Measurements from ENCODE around the gene MGARP. TPM values are rescaled to one million over a fixed set of nuclear protein-coding genes. Genes with fewer than 3 reads are reported as not detected.

Gene MGARP
- total and polyA plus RNA-seq, 4 experiments from 2014 or later, result 0.20 to 0.52 (median 0.28) TPM

GRCh38 chr4:139299536-139299935 lies 19.5 kb upstream of the MGARP start:
- DNase-seq, result no peak
- no peaks in the 10 kb centered on the region for H3K9me3 ChIP-seq (ENCODE audit: control insufficient read depth in 1 of 2, low read length in 2 of 2)
- H3K4me1 ChIP-seq (ENCODE audit: insufficient read depth, low read length), result peaks cover 47% of the 10 kb centered on the region
- H3K27me3 ChIP-seq (ENCODE audit: insufficient read depth, low read length), result no peaks in the 10 kb centered on the region
- intact Hi-C loops (cut with micrococcal nuclease), result loop anchor here (5.0 kb wide), 1 partner anchor 1223 kb away; the partner anchor contains the start of gene ELMOD2
- CTCF ChIA-PET (ENCODE audit: partially characterized antibody), result interaction anchor here (1.3 to 4.0 kb wide), 4 partner anchors 12 to 269 kb away, joined by 3 to 25 read pairs (median 18); no protein-coding TSS in a partner anchor
- peaks cover 0 to 30% of the 10 kb centered on the region in 2 donors for H3K36me3 Mint-ChIP-seq
- peak overlapping the region; percentile 98 for H3K27ac ChIP-seq (ENCODE audit: low read depth, low read length)
- no peaks in the 10 kb centered on the region for H3K36me3 ChIP-seq (ENCODE audit: insufficient read depth, low read length)
- H3K27ac Mint-ChIP-seq, result peak overlapping the region in 3 of 7 donors; percentile 94 to 99 (median 99)
- H3K9me3 Mint-ChIP-seq, result no peaks in the 10 kb centered on the region
- no peak overlapping the region for H3K4me3 ChIP-seq (ENCODE audit: low read length in 2 of 2)
- H3K4me1 Mint-ChIP-seq, result peaks cover 26 to 71% (median 41%) of the 10 kb centered on the region in 4 donors
- H3K27me3 Mint-ChIP-seq, result no peaks in the 10 kb centered on the region
- POLR2A ChIA-PET (ENCODE audit: partially characterized antibody), result interaction anchor here (0.8 to 4.7 kb wide), 7 partner anchors 9 to 216 kb away, joined by 3 to 50 read pairs (median 12); partner anchors contain the start of gene ELF2
- peak overlapping the region in 1 of 8 donors; percentile 100 for H3K4me3 Mint-ChIP-seq

- Histone ChIP-seq H3K27me3 (ENCODE audit: insufficient read depth, low read length) (no peaks in the 10 kb centered on the region), H3K4me3 (ENCODE audit: low read length in 2 of 2) (no peak overlapping the region), H3K9me3 (ENCODE audit: control insufficient read depth in 1 of 2, low read length in 2 of 2) (no peaks in the 10 kb centered on the region), H3K36me3 (ENCODE audit: insufficient read depth, low read length) (peaks cover 14% of the 10 kb centered on the region), H3K4me1 (ENCODE audit: insufficient read depth, low read length) (peaks cover 45% of the 10 kb centered on the region), H3K27ac (ENCODE audit: low read depth, low read length) (no peak overlapping the region)
- Mint-ChIP-seq H3K9me3 (no peaks in the 10 kb centered on the region), H3K27ac (peak overlapping the region in 2 of 7 donors; percentile 65 to 96), H3K27me3 (no peaks in the 10 kb centered on the region), H3K36me3 (peaks cover 10 to 34% of the 10 kb centered on the region in 2 donors), H3K4me1 (peaks cover 20 to 52% (median 31%) of the 10 kb centered on the region in 4 donors), H3K4me3 (peak overlapping the region in 1 of 8 donors; percentile 25)
- CTCF ChIA-PET (ENCODE audit: partially characterized antibody), result interaction anchor here (1.1 to 4.0 kb wide), 12 partner anchors 8 to 266 kb away, joined by 3 to 76 read pairs (median 14); partner anchors contain the start of gene ELF2
- intact Hi-C loops (cut with micrococcal nuclease), result loop anchor here (5.0 kb wide), 1 partner anchor 1225 kb away; the partner anchor contains the start of gene ELMOD2
- DNase-seq, result no peak
- POLR2A ChIA-PET (ENCODE audit: partially characterized antibody), result interaction anchor here (0.9 to 3.9 kb wide), 6 partner anchors 16 to 214 kb away, joined by 3 to 27 read pairs (median 4); partner anchors contain the start of gene ELF2
Measured at GRCh38 chr4:139297001-139297410, 17.0 kb upstream of the MGARP start.

GRCh38 chr4:139295942-139296299 lies 15.9 kb upstream of the MGARP start:
- no peaks in the 10 kb centered on the region for H3K27me3 Mint-ChIP-seq
- H3K36me3 Mint-ChIP-seq, result peaks cover 14 to 28% of the 10 kb centered on the region in 2 donors
- H3K4me1 Mint-ChIP-seq, result peaks cover 18 to 43% (median 29%) of the 10 kb centered on the region in 4 donors
- H3K9me3 Mint-ChIP-seq, result no peaks in the 10 kb centered on the region
- POLR2A ChIA-PET (ENCODE audit: partially characterized antibody), result interaction anchor here (0.6 to 3.9 kb wide), 19 partner anchors 10 to 266 kb away, joined by 3 to 27 read pairs (median 4); partner anchors contain the start of genes ELF2, MGARP, RAB33B and SETD7
- DNase-seq, result no peak
- H3K4me3 ChIP-seq (ENCODE audit: low read length in 2 of 2), result no peak overlapping the region
- no peaks in the 10 kb centered on the region for H3K9me3 ChIP-seq (ENCODE audit: control insufficient read depth in 1 of 2, low read length in 2 of 2)
- intact Hi-C loops (cut with micrococcal nuclease), result loop anchor here (1.0 to 5.0 kb wide), 5 partner anchors 30 to 1226 kb away; partner anchors contain the start of gene ELMOD2
- H3K27me3 ChIP-seq (ENCODE audit: insufficient read depth, low read length), result no peaks in the 10 kb centered on the region
- peak overlapping the region; percentile 86 to 99 (median 94) for H3K4me3 Mint-ChIP-seq
- peak overlapping the region; percentile 86 for H3K27ac ChIP-seq (ENCODE audit: low read depth, low read length)
- peaks cover 15% of the 10 kb centered on the region for H3K36me3 ChIP-seq (ENCODE audit: insufficient read depth, low read length)
- H3K4me1 ChIP-seq (ENCODE audit: insufficient read depth, low read length), result peaks cover 45% of the 10 kb centered on the region
- peak overlapping the region; percentile 93 to 99 (median 97) for H3K27ac Mint-ChIP-seq
- CTCF ChIA-PET (ENCODE audit: partially characterized antibody), result interaction anchor here (0.6 to 4.0 kb wide), 53 partner anchors 9 to 276 kb away, joined by 3 to 76 read pairs (median 4); partner anchors contain the start of gene ELF2

- H3K36me3 Mint-ChIP-seq, result peaks cover 14 to 26% of the 10 kb centered on the region in 2 donors
- intact Hi-C loops (cut with micrococcal nuclease), result loop anchor here (1.0 to 5.0 kb wide), 5 partner anchors 29 to 1227 kb away; partner anchors contain the start of gene ELMOD2
- peak overlapping the region; percentile 86 to 99 (median 94) for H3K4me3 Mint-ChIP-seq
- peaks cover 15% of the 10 kb centered on the region for H3K36me3 ChIP-seq (ENCODE audit: insufficient read depth, low read length)
- ChIA-PET POLR2A (ENCODE audit: partially characterized antibody) (interaction anchor here (0.6 to 3.9 kb wide), 16 partner anchors 10 to 370 kb away, joined by 3 to 27 read pairs (median 5); partner anchors contain the start of genes ELF2, MGARP, MGST2 and RAB33B), CTCF (ENCODE audit: partially characterized antibody) (interaction anchor here (0.6 to 4.0 kb wide), 52 partner anchors 10 to 275 kb away, joined by 3 to 76 read pairs (median 4); partner anchors contain the start of gene ELF2)
- peaks cover 40% of the 10 kb centered on the region for H3K4me1 ChIP-seq (ENCODE audit: insufficient read depth, low read length)
- H3K27ac ChIP-seq (ENCODE audit: low read depth, low read length), result peak overlapping the region; percentile 86
- H3K4me3 ChIP-seq (ENCODE audit: low read length in 2 of 2), result peak overlapping the region; percentile 84 to 92
- peak; percentile 90 to 96 (median 94) for DNase-seq
- H3K4me1 Mint-ChIP-seq, result peaks cover 14 to 38% (median 25%) of the 10 kb centered on the region in 4 donors
- peak overlapping the region; percentile 93 to 99 (median 97) for H3K27ac Mint-ChIP-seq
- no peaks in the 10 kb centered on the region for H3K27me3 Mint-ChIP-seq
- no peaks in the 10 kb centered on the region for H3K9me3 Mint-ChIP-seq
- H3K9me3 ChIP-seq (ENCODE audit: control insufficient read depth in 1 of 2, low read length in 2 of 2), result no peaks in the 10 kb centered on the region
- no peaks in the 10 kb centered on the region for H3K27me3 ChIP-seq (ENCODE audit: insufficient read depth, low read length)
Measured at GRCh38 chr4:139295206-139295941, 15.3 kb upstream of the MGARP start.

- Mint-ChIP-seq H3K27ac (no peak overlapping the region), H3K36me3 (peaks cover 33 to 35% of the 10 kb centered on the region in 2 donors), H3K4me3 (no peak overlapping the region), H3K9me3 (peaks cover 0 to 12% (median 9%) of the 10 kb centered on the region in 8 donors), H3K27me3 (peaks cover 0 to 1% of the 10 kb centered on the region in 2 donors), H3K4me1 (no peaks in the 10 kb centered on the region)
- ChIA-PET POLR2A (ENCODE audit: partially characterized antibody) (interaction anchor here (1.0 kb wide), 1 partner anchor 14 kb away, joined by 4 read pairs; no protein-coding TSS in a partner anchor), CTCF (ENCODE audit: partially characterized antibody) (interaction anchor here (6.5 kb wide), 1 partner anchor 10 kb away, joined by 37 read pairs; no protein-coding TSS in a partner anchor)
- no peak overlapping the region for H3K4me3 ChIP-seq (ENCODE audit: low read length in 2 of 2)
- H3K36me3 ChIP-seq (ENCODE audit: insufficient read depth, low read length), result peaks cover 4% of the 10 kb centered on the region
- intact Hi-C loops (cut with micrococcal nuclease), result no loop called here
- H3K27me3 ChIP-seq (ENCODE audit: insufficient read depth, low read length), result no peaks in the 10 kb centered on the region
- H3K4me1 ChIP-seq (ENCODE audit: insufficient read depth, low read length), result no peaks in the 10 kb centered on the region
- no peak overlapping the region for H3K27ac ChIP-seq (ENCODE audit: low read depth, low read length)
- no peak for DNase-seq
- H3K9me3 ChIP-seq (ENCODE audit: control insufficient read depth in 1 of 2, low read length in 2 of 2), result no peaks in the 10 kb centered on the region
Measured at GRCh38 chr4:139286186-139286698, 6.2 kb upstream of the MGARP start.

GRCh38 chr4:139282721-139283075 lies 2.7 kb upstream of the MGARP start:
- H3K27me3 ChIP-seq (ENCODE audit: insufficient read depth, low read length), result peaks cover 20% of the 10 kb centered on the region
- H3K9me3 ChIP-seq (ENCODE audit: control insufficient read depth in 1 of 2, low read length in 2 of 2), result no peaks in the 10 kb centered on the region
- Mint-ChIP-seq H3K27ac (no peak overlapping the region), H3K27me3 (peaks cover 21 to 25% of the 10 kb centered on the region in 2 donors), H3K4me1 (peaks cover 7 to 19% (median 12%) of the 10 kb centered on the region in 4 donors), H3K36me3 (peaks cover 15 to 20% of the 10 kb centered on the region in 2 donors), H3K9me3 (peaks cover 0 to 15% (median 10%) of the 10 kb centered on the region in 8 donors), H3K4me3 (no peak overlapping the region)
- intact Hi-C loops (cut with micrococcal nuclease), result no loop called here
- H3K36me3 ChIP-seq (ENCODE audit: insufficient read depth, low read length), result no peaks in the 10 kb centered on the region
- H3K4me1 ChIP-seq (ENCODE audit: insufficient read depth, low read length), result peaks cover 17% of the 10 kb centered on the region
- ChIA-PET CTCF (ENCODE audit: partially characterized antibody) (interaction anchor here (0.7 to 6.5 kb wide), 3 partner anchors 13 to 185 kb away, joined by 3 to 37 read pairs (median 4); no protein-coding TSS in a partner anchor), POLR2A (ENCODE audit: partially characterized antibody) (no interaction called here)
- H3K27ac ChIP-seq (ENCODE audit: low read depth, low read length), result no peak overlapping the region
- no peak overlapping the region for H3K4me3 ChIP-seq (ENCODE audit: low read length in 2 of 2)
- no peak for DNase-seq

Measured in CD4-positive, alpha-beta memory T cell (primary cell).